ENCODE measurements around the gene CADPS.

DNA sequence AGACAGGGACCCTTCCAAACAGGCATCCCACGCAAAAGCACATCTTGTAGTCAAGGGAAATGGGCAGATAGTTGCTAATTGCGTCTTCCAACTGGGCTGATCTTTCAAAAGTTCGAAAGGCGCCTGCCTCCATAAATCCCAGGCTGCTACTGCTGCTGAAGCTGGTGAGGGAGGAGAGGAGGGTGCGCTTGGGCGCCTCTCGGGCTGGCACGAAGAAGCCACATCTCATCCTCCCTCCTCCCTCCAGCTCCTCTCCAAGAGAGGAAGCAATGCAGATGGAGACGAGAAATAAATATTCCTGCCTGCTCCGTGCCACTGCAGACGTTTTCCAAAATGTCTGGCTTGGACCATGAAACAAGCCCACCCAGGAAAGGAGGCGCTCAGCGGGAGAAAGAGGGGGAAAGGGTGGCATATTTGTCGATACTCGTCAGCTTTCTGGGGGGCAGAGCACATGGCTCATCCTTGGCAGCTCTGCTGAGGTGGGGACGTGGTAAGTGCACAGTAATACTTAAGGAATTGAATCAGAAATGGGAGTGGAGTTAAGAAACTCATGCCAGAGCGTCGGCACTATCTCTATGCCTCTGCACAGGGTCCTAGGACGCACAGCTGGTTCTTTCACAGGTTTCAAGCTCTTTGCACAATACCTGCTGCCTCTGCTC lies 413.0 kb downstream of the CADPS start:
- no peak for TF ChIP-seq CTCF (conservative IDR thresholded peaks at IDR 0.05; ENCODE audit: low read depth, low read length)
- no peak for TF ChIP-seq POLR2A (IDR thresholded peaks at IDR 0.05; ENCODE audit: low read depth, low read length)
- no peak for TF ChIP-seq MXI1 (IDR thresholded peaks at IDR 0.05; ENCODE audit: borderline replicate concordance, low read depth, low read length)
- TF ChIP-seq, protein P1, sequence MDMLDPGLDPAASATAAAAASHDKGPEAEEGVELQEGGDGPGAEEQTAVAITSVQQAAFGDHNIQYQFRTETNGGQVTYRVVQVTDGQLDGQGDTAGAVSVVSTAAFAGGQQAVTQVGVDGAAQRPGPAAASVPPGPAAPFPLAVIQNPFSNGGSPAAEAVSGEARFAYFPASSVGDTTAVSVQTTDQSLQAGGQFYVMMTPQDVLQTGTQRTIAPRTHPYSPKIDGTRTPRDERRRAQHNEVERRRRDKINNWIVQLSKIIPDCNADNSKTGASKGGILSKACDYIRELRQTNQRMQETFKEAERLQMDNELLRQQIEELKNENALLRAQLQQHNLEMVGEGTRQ (IDR thresholded peaks at IDR 0.05; ENCODE audit: low read depth, low read length): no peak
- no peak for TF ChIP-seq CEBPB (IDR thresholded peaks at IDR 0.05; ENCODE audit: low read depth, low read length)
- TF ChIP-seq MAZ (IDR thresholded peaks at IDR 0.05; ENCODE audit: borderline replicate concordance, low read depth, low read length): no peak
- no peak for TF ChIP-seq BHLHE40 (IDR thresholded peaks at IDR 0.05; ENCODE audit: low read depth, low read length)
- TF ChIP-seq RFX5 (IDR thresholded peaks at IDR 0.05; ENCODE audit: low read depth, low read length): no peak
- TF ChIP-seq SMC3 (IDR thresholded peaks at IDR 0.05; ENCODE audit: low read depth, low read length): no peak
